Right lobe of liver (tissue), 4 donors: ENCODE measurements around the gene SERPINB1.

Source experiments
- CTCF ChIP-seq, 4 donors: fragments of 200-600 bp in 3 of 4; fragments of 450-650 bp in 1 of 4; IDR thresholded peaks; one replicate each; pipeline versions ENCODE4 v1.5.1 to v1.8.0; 2016 to 2022; ENCODE audit warnings: antibody characterized with exemption in 4 of 4, mild to moderate bottlenecking in 2 of 4
- POLR2A ChIP-seq: fragments of 450-650 bp; IDR thresholded peaks from one replicate; pipeline ENCODE4 v1.6.1; 2017; ENCODE audit warnings: antibody characterized with exemption, mild to moderate bottlenecking
- donor health status: DM: no; HTN: no; CAD: no.
- donor health status: DM: no; HTN: no; CAD: no.
- donor health status: DM: no; HTN: yes; CAD: no.

- no peak for TF ChIP-seq CTCF (IDR thresholded peaks at IDR 0.05)
- no peak for TF ChIP-seq POLR2A
These were observed 9.0 kb upstream of the SERPINB1 start for GRCh38 chr6:2850538-2851113.
